BE2C (cell line): ENCODE data around the gene EVI5.

Experiments
- DNase-seq: peaks from one replicate; pipeline ENCODE4 v3.0.0-alpha.2; 2020
- H3K27me3 ChIP-seq: fragments of 250-450 bp; sonication (Bioruptor Pico); 2 replicates; pipeline ENCODE4 v1.5.1; 2020; ENCODE audit warnings: mild to moderate bottlenecking
- H3K36me3 ChIP-seq: fragments of 250-450 bp; sonication (Bioruptor Pico); 2 replicates; pipeline ENCODE4 v1.5.1; 2020; ENCODE audit warnings: mild to moderate bottlenecking
- H3K4me1 ChIP-seq: fragments of 250-450 bp; sonication (Bioruptor Pico); 2 replicates; pipeline ENCODE4 v1.5.1; 2020
- H3K4me3 ChIP-seq: 2 replicates; pipeline ENCODE4 v1.5.1; 2011; ENCODE audit warnings: low read depth, low read length
- H3K9me3 ChIP-seq: fragments of 250-450 bp; sonication (Bioruptor Pico); 2 replicates; pipeline ENCODE4 v1.5.1; 2020
- TF ChIP-seq, protein P1 (sequence below): IDR thresholded peaks from 2 replicates; pipeline ENCODE4 v1.5.1; 2012; ENCODE audit warnings: mild to moderate bottlenecking, low read depth, low read length

The EVI5 gene

DNA sequence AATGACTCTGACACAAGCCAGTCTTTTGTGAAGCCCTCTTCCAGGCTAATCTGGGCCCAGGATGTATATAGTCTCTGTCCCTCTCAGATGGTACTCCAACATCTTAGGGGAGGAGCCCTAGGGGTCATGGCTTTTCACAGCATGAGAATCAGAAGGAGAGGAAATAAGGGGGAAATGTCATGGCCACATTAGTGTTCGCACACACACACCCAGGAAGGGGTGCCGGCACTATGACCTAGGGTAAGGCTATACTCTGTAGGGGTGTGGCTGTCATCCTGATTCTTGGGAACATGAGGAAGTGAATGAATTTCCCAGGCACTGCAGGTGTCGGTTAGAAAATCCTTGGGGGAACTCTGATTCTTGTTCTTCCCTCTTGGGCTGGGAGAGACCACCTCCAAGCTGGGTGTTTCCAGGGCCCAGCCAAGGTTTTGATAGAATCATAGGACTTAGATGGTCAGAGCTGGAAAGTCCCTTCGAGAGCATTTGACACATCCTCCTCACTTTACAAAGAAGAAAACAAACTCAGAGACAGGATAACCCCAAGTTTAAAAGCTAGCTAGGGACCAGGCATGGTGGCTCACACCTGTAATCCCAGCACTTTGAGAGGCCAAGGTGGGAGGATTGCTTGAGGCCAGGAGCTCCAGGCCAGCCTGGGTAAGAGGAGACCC is 320.2 kb downstream of the EVI5 start:
- H3K27me3 ChIP-seq = no peaks in the 10 kb centered on the region
- no peaks in the 10 kb centered on the region for H3K4me1 ChIP-seq
- no peak overlapping the region for H3K4me3 ChIP-seq
- TF ChIP-seq, protein P1, sequence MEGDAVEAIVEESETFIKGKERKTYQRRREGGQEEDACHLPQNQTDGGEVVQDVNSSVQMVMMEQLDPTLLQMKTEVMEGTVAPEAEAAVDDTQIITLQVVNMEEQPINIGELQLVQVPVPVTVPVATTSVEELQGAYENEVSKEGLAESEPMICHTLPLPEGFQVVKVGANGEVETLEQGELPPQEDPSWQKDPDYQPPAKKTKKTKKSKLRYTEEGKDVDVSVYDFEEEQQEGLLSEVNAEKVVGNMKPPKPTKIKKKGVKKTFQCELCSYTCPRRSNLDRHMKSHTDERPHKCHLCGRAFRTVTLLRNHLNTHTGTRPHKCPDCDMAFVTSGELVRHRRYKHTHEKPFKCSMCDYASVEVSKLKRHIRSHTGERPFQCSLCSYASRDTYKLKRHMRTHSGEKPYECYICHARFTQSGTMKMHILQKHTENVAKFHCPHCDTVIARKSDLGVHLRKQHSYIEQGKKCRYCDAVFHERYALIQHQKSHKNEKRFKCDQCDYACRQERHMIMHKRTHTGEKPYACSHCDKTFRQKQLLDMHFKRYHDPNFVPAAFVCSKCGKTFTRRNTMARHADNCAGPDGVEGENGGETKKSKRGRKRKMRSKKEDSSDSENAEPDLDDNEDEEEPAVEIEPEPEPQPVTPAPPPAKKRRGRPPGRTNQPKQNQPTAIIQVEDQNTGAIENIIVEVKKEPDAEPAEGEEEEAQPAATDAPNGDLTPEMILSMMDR = no peak
- H3K36me3 ChIP-seq = no peaks in the 10 kb centered on the region
- H3K9me3 ChIP-seq = no peaks in the 10 kb centered on the region
- DNase-seq = no peak

DNA sequence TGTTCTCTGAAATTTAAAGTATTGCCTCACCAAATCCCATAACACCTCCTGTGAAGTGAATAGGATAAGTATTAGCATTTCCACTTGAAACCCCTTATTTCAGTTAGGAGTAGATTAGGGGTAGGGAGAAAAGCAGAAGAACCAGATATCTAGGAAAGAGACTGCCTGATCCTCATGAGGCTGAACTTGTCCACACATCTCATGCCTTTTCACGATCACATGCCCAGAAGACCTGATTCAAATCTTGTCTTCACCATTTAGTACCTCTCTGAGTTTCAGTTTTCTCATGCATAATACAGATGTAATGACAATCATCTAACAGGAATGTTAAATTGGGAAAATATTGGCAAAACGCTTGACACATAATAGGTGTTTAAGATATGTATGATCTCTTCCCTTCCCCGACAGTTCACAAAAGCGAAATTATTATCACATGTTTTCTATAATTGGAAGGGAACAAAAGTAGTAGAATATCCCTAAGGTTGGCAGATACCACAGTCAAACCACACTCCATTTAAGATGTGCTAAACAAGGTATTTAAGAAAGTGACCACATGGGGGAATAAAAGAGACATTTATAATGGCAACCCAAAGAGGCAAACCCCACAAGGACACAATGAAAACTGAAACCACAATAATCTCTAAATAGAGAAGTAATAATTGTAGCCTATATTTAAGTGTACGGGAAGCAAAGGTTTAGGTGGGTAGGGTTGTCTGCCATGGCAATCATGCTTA is 323.4 kb downstream of the EVI5 start:
- no peak for DNase-seq
- Histone ChIP-seq H3K27me3 (no peaks in the 10 kb centered on the region), H3K9me3 (no peaks in the 10 kb centered on the region), H3K4me1 (no peaks in the 10 kb centered on the region), H3K36me3 (no peaks in the 10 kb centered on the region), H3K4me3 (no peak overlapping the region)
- TF ChIP-seq, protein P1 = no peak

DNA sequence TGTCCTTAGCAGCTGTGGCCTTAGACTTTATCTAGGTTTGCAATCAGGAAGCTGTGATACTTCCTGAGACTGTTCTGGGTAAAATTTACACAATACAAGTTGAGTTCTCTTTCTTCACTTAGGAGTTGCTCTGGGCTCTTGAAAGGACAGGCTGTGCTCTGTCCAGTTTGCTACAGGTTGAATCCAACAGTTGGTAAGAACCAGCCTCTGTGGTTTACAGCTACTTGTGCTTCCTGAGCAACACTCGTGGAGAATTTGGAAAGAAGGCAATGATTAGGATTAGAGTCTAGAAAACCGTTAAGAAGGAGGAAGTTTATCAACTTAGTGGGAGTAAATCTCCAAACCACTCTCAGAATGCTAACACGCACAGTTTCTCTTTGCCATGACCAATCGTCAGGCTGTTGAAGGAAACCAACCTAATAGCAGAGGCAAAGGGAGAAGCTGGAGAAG is 325.0 kb downstream of the EVI5 start:
- H3K9me3 ChIP-seq = no peaks in the 10 kb centered on the region
- no peaks in the 10 kb centered on the region for H3K4me1 ChIP-seq
- TF ChIP-seq, protein P1 = no peak
- no peak overlapping the region for H3K4me3 ChIP-seq
- no peaks in the 10 kb centered on the region for H3K36me3 ChIP-seq
- DNase-seq = no peak
- H3K27me3 ChIP-seq = no peaks in the 10 kb centered on the region
